Dedifferentiated amniotic fluid mesenchymal stem cell (primary cell): ENCODE results near the gene FBXO21.
"Not testable (repeated sequence)": the region's sequence is repeated elsewhere in the genome, so short reads cannot be mapped to it uniquely, and the experiment has no call there.

Experiments
- DNase-seq: peaks from one replicate; pipeline ENCODE4 v3.0.0-alpha.2; 2016; ENCODE audit errors: extremely low spot score

Gene FBXO21

DNA sequence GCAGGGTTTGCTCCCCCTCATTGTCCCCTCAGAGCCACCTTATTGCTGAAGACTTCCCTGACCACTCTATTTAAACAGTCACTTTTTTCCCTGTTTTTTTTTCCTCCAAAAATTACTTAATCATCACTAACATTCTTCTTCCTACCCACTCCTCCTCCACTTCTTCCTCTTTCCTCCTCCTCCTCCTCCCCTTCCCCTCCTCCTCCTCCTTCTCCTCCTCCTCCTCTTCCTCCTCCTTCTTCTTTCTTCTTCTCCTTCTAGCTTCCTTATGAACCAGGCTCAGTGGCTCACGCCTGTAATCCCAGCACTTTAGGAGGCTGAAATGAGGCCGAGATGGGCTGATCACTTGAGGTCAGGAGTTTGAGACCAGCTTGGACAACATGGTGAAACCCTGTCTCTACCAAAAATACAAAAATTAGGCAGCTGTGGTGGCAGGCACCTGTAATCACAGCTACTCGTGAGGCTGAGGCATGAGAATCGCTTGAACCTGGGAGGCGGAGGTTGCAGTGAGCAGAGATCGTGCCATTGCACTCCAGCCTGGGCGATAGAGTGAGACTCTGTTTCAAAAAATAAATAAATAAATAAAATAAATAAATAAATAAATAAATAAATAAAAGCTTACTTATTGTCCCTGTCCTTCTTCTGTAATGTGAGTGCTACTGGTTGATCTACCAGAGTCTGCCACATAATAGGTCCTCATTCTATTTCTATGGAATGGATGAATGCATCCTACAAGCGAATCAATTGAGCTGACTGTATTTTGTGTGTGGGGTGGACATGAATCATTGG lies 9.9 kb upstream of the FBXO21 start:
- DNase-seq, result not testable (repeated sequence)

DNA sequence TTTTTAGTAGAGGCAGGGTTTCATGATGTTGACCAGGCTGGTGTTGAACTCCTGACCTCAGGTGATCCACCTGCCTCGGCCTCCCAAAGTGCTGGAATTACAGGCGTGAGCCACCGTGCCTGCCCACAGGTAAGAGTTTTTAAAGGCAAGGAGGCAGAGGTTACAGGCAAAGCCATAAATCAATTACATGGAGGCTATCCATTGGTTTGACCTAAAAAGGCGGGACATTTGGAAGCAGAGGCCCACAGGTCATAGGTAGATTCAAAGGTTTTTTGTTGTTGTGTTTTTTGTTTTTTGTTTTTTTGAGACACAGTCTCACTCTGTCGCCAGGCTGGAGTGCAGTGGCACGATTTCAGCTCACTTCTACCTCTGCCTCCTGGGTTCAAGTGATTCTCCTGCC lies 6.1 kb upstream of the FBXO21 start:
- DNase-seq, result not testable (repeated sequence)

DNA sequence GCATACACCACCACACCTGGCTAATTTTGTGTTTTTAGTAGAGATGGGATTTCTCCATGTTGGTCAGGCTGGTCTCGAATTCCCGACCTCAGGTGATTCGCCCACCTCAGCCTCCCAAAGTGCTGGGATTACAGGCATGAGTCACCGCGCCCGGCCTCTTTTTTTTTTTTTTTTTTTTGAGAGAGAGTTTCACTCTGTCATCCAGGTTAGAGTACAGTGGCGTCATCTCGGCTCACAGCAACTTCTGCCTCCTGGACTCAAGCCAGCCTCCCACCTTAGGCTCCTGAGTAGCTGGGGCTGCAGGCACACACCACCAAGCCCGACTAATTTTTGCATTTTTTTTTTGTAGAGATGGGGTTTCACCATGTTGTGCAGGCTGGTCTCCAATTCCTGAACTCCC lies 4.8 kb upstream of the FBXO21 start:
- not testable (repeated sequence) for DNase-seq

DNA sequence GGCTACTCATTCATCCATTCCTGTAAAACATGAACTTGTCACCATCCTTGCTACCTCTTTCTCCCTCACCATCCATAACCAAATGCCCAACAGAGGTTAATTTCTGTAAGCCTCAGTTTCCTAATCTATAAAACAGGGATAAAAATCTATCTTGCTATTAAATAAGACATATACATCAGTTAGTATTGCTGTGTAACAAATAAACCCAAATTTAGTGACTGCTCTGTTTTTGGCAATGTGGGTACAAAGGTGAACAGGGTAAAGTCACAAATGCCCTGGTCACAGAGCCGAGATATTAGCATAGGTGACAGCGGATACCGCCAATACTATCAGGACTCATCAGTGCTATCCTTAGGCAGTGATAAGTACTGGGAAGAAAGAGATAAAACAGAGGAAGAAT lies 3.6 kb upstream of the FBXO21 start:
- no peak for DNase-seq

DNA sequence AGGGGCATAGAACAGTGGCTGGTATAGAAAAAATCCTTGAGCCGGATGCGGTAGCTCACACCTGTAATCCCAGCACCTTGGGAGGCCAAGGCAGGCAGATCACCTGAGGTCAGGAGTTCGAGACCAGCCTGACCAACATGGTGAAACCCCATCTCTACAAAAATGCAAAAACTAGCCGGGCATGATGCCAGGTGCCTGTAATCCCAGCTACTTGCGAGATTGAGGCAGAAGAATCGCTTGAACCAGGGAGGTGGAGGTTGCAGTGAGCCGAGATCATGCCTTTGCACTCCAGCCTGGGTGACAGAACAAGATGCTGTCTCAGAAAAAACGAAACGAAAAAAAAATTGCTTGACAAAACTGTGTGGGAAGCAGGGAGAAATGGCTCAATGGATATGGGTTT lies 2.3 kb upstream of the FBXO21 start:
- DNase-seq, result not testable (repeated sequence)

DNA sequence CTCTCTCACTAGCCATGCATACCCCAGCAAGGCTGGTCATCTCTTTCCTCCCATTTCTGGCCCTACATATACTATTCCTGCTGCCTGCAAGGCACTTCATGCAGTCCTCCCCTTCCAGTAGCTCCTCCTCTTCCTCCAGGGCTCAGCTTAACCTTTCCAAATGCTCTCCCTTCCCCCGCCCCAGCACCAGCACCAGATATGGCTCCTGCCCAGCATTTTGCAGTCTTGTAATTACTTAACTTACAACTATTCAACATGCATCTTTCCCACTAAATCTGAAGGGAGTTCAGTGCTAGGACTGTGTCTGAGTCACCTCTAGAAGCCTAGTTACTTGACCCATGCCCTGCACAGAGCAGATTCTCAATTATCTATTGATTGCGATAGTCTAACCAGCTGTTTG lies 1.8 kb upstream of the FBXO21 start:
- DNase-seq, result no peak

DNA sequence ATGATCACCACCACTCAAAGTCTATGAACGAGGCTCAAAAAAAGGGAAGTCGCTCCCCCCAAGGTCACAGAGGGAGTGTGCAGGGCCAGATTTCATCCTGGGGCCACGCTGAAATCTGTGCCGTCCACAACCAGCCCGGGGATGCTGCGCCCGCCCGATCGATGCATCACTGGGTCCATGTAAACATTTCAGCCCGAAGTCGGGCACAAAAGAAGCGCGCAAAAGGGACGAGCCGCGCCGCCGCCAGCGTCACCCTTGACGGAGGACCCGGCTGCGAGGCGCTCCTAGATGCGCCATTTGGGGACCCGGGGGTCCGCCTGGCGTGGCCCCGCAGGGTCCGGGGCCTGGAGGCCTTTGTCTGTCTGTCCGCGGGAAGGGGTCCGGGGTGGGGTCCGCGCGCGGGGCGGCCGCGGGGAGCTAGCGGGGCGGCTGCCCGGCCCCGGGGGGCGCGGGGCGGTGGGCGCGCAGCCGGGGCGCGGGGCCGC lies 503 bp downstream of the FBXO21 start:
- no peak for DNase-seq

DNA sequence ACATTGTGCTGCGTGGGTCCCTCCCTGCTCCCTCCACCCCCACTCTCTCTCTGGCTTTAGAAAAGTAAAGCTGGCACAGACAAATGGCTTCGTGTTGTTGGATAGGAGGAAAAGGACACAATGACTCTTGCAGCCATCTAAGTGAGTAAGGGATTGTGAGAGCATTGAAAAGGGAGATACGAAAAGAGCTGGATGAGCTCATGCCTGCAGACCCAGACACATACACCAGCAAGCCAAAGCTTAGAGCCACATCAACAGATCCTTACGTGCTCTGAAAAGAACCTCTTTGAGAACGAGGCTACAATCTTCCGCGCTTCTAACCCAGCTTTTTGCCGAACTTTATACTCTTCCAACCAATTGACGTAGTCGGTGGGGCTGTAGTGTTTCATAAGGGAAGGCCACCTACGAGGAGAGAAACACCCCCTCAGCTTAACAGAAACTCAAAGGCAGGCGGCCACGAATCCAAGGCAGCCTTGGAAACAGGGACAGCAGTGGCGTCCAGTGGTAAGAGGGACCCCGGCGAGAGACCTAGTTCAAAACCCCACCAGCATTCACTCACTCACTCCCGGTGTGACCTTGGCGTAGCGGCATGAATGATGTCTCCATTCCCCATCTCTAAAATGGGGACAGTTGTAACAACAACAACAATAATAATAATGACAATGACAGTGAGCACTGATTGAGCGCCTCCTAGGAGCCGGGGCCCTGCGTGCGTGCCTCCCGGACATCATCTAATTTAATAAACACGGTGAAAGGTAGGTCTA lies 1.1 kb downstream of the FBXO21 start:
- DNase-seq, result no peak

DNA sequence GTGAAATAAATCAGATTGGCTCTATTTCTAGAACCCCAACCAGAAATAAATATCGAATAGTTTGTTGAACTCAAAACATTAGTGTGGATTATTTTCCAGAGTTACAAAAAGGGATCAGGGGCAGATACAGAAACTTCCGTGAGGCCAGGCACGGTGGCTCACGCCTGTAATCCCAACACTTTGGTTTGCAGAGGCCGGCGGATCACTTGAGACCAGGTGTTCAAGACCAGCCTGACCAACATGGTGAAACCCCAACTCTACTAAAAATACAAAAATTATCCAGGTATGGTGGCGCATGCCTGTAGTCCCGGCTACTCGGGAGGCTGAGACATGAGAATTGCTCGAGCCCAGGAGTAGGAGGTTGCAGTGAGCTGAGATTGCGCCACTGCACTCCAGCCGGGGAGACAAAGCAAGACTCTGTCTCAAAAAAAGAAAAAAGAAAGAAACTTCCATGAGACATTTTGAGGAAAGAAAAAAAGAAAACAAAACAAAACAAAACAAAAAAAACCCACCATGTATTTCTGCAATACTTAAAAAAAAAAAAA lies 2.1 kb downstream of the FBXO21 start:
- no peak for DNase-seq

DNA sequence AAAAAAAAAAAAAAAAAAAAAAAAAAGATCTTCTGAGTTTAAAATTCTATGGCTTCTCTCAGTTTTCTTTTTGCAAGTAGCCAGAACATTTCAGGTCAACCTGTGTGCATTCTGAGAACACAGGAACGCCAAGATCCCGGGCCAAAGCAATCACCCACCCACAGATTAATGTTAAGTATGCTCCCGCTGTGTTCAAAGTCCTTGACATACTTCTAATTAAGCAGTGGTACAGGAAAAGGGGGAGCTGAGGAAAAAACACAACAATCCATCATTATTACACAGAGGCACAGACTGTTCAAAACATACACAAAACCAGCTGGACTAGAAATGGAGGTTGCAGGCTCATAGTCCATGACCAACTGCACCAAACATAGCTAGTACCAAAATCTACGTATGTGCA lies 2.8 kb downstream of the FBXO21 start:
- no peak for DNase-seq

DNA sequence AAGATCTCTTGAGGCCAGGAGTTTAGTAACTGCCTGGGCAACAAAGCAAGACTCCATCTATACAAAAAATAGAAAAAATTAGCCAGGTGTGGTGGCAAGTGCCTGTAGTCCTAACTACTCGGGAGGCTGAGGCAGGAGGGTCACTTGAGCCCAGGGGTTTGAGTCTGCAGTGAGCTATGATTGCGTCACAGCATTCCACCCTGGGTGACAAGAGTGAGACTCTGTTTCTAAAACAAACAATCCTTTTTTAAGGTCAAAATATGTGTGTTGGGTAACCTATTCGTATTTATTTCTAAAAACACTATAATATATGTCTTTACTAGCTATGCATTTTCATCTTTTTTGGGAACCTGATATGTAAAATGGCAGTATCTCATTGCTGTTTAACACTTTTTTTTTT lies 7.4 kb downstream of the FBXO21 start:
- DNase-seq, result no peak

DNA sequence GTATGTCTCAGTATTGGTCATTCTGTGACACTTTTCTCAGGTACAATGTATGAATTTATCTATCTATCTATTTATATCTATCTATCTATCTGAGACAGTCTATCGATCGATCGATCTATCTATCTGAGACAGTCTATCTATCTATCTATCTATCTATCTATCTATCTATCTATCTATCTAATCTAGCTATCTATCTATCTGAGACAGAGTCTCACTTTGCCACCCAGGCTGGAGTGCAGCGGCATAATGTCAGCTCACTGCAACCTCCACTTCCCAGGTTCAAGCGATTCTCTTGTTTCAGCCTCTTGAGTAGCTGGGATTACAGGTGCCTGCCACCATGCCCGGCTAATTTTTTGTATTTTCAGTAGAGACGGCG lies 8.8 kb downstream of the FBXO21 start:
- DNase-seq, result not testable (repeated sequence)

DNA sequence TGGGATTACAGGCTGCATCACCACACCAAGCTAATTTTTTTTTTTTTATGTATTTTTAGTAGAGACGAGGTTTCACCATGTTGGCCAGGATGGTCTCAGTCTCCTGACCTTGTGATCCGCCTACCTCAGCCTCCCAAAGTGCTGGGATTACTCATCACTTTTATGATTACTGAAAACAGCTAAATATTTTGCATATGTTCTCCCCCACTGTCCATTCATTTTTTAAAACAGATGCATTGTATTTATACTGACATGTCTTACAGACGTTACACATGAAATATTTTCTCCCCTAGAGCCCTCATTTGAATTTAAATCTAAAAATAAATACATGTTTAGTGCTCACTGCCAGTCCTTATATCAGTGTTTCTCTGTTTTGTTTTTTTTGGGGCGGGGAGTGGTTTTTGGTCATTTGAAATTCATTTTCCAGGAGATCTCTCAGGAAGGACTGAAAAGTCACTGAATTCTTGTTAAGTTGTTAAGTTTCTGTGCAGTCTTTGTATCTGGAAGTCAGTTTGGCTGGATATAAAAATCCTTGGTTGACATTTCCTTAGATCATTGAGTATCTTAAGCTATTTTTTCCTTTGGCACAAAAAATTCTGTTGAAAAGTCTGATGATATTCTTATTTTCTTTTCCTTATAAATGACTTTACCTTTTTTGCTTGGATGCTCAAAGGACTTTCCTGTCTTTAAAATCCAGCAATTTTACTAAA lies 9.4 kb downstream of the FBXO21 start:
- DNase-seq, result no peak

DNA sequence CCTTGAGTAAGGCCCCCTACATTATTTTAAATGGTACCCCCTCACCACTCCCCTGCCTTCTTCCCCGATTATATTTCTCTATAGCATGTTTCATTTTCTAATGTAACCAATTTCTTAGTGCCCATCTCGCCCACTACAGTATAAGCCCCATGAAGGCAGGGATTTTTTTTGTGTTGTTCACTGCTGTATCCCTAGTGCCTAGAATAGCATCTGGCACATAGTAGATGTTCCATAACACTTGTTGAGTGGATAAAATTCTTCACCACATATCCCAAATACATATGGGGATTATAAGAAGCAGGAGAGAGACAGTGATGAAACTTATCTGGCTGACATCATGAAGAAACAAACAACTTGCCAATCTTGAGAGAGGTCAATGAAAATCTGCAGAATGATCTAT lies 11.5 kb downstream of the FBXO21 start:
- DNase-seq, result no peak

DNA sequence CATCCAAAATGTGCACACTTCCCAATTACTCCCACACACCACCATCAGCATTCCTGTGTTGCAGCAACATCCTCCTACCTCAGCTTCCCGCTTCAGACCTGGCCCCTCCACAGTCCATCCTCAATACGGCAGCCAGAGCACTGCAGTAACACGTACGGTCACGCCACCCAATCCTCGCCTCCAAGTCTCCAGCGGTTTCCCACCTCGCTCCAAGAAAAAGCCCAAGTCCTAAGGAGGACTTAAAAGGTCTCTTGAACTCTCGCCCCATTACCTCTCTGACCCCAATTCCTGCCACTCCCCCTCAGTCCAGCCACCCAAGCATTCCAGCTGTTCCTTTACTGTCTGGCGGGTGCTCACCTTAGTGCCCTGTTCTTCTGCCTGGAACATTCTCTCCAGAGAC lies 12.0 kb downstream of the FBXO21 start:
- DNase-seq, result no peak

DNA sequence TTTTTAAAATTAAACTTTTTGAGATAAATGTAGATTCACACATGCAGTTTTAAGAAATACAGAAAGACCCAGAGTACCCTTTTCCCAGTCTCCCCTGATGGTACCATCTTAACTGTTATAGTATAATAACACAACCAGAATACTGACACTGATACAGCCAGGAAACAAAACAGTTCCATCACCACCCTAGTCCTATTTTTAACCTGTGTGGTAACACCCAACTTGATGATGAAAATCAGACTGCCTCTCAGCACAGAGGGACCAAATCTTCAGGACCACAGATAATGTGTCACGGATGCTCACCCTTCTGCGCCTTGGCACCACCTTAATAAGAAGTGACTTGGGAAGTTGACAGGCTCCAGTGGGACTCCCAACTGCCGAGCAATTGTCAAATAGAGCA lies 18.1 kb downstream of the FBXO21 start:
- no peak for DNase-seq

DNA sequence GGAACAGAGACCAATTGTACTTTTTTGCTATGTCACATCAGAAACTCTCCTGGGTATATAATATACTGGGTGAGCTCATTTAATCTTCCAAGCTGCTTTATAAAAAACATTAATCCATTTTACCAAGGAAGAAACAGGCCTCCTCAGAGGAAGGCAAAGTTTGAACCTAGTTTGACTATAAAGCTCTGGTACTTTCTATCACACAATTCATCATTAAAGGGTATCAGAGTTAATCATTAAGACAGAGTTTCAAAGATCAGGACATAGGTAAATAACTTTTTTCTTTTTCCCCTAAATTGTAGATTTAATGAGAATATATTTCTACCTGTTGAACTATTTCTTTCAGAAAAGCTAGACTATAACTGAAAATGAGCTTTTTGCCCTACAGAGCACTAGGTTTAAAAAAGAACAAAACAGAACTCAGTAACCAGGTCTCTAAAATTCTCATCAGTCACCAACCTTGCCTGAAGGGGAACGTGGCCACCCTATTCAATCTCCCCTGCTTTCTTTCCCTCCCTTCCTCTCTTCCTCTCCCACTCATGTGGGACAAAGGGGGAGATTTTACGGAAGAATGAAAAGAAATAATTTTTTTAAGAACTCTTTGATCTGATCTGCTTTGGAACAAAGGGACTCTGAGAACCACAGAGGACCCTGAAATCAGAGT lies 18.6 kb downstream of the FBXO21 start:
- DNase-seq, result no peak

DNA sequence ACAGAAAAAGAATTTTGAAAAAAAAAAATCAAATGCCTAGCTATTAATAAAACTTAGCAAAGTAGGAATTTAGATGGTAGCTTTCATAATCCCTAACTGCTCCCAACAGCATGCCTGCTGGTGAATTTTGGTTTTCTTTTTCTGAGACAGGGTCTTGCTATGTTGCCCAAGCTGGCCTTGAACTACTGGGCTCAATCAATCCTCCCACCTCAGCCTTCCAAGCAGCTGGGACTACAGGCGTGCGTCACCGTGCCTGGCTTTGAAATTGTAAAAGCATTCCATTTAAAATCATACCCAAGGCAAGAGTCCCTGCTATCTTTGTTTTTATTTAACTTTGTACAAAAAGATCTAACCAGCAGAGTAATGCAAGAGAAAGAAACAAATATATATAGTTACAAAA lies 20.7 kb downstream of the FBXO21 start:
- DNase-seq, result no peak

DNA sequence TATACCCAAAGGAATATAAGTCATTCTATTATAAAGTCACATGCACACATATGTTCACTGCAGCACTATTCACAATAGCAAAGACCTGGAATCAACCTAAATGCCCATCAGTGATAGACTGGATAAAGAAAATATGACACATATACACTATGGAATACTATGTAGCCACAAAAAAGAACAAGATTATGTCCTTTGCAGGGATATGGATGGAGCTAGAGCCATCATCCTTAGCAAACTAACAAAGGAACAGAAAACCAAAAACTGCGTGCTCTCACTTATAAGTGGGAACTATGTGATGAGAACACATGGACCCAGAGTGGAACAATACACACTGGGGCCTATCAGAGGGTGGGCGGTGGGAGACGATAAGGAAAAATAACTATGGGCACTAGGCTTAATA lies 21.3 kb downstream of the FBXO21 start:
- DNase-seq, result no peak

DNA sequence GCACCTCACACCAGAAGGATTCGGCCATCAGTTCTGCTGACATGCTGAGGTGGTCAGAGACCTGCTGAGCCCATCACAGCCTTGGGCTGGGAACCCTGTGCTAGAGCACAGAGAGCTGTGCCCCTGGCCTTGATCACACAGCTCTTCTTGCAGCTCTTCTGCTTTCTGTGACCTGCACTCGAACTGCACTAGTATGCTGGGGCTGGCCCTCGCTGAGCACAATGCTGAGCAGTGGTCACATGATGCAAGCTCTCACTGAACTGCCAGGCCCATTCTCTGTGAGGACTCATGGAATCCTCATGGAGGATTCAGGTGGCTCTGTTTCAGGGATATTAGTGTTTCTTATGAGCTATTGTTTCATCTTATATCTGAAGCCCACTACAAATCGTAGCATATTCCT lies 22.5 kb downstream of the FBXO21 start:
- no peak for DNase-seq

DNA sequence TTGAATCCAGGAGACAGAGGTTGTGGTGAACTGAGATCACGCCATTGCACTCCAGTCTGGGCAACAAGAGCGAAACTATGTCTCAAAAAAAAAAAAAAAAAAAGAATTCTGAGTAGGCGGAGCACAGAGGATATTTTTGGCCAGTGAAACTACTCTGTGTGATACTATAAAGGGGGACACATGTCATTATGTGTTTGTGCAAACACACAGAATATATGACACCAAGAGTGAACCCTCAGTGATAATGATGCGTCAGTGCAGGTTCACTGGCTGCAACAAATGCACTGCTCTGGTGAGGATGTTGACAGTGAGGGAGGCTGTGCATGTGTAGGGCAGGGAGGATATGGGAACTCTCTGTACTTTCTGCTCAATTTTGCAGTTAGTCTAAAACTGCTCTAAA lies 24.2 kb downstream of the FBXO21 start:
- no peak for DNase-seq

DNA sequence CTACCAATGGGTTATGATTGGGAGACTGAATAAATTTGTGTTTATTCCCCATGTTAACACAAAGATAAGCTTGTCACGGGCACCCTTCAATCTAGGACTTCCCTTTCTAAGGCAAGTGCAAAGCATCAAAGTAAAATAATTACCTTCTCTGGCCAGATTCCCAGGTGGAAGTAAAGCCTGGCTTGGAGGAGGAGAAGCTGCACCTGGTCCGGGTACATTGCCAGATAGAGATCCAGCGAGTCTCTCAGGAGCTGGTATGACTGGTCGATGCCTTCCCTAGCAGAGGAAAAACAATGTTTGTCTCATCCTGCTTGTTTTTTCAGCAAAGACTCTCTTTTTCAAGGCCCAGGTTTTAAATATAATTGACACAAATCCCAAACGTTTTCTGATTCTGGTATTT lies 24.9 kb downstream of the FBXO21 start:
- no peak for DNase-seq
